HG02610 (cell line): ENCODE measurements around the gene BRF1.
"Not testable (repeated sequence)": the region's sequence is repeated elsewhere in the genome, so short reads cannot be mapped to it uniquely, and the experiment has no call there.

Source experiments
- ATAC-seq: cut with Tn5 transposase; IDR thresholded peaks from one replicate; pipeline ENCODE4 v1.9.1; 2021; ENCODE audit warnings: mild to moderate bottlenecking, moderate library complexity; ENCODE audit not compliant: unreplicated experiment

BRF1 gene

DNA sequence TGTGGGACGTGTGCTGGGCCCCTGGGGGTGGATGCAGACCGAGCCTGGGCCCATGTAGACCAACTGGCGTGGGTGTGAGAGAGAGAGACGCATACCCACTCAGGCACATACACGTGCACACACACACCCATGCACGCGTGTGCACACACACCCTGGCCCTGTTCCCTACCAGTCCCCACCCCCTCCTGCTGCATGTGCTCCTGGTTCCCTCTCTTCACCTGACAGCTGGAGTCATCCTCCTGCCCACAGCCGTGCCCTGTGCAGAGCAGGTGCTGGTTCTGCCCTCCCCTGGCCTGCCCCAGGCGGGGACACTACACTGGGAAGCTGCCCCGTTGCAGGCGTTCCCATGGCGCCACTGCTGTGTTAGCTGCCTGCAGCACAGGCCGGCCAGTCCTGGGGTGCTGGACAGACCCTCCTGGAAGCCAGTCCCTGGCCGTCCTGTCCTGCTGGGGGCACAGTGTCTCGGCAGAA lies 32.3 kb upstream of the BRF1 start:
- ATAC-seq: no peak

DNA sequence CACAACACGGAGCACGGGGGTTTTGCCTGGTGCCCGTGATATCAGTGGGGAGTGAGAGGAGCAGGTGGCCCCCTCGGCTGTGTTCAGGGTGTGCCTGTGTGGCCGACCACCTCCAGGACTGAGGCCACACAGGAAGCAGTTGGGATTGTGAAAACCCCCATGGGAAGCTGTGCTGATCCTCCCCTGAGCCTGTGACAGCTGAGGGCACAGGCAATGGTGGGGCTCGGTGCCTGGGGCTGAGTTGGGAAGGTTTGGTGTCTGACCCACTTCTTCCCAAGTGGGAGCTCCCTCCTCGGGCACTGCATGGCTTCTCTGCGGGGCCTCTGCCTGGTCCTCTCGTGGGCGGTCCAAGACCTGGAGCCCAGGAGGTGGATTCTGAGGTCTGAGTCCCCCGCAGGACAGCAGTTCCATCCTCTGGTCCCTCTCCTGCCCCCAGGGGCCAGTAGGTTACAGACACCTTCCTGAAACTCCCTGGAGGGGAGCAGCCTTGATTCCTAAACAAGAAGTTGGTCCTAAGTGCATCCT lies 31.6 kb upstream of the BRF1 start:
- ATAC-seq: no peak

GRCh38 chr14:105331575-105332349 lies 31.0 kb upstream of the BRF1 start:
- no peak for ATAC-seq

- no peak for ATAC-seq
Measured at GRCh38 chr14:105330491-105330895, 29.7 kb upstream of the BRF1 start.

DNA sequence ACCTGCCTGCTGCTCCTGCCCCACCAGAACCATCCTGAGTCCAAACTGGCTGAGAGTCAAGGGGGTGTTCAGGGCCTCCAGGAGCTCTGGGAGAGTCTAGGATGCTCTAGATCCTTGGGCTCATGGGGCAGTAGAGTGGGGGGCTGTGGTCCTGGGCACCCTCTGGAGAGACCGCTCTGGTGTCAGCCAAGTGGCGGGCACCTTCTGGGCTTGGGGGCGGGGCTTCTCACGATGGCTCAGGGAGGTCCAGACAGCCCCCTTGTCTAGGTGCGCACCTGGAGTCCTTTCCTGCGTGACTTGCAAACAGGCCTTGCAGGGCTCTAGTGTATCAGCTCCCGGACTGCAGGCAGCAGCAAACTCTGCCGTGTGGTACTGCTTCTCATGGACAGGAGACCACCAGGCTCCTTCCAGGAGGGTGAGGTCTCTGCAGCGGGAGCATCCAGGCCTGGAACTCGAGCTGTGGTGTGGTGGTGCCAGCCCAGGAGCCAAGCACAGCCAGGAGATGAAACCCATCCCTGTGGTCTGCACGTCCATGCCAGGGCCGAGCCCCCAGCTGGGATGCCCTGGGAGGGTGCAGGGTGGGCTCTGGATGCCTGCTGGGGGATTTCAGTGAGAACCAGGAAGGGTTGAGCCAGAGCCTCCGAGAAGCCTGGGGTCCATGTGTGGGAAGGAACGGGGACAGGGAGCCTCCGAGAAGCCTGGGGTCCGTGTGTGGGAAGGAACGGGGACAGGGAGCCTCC lies 28.8 kb upstream of the BRF1 start:
- no peak for ATAC-seq

DNA sequence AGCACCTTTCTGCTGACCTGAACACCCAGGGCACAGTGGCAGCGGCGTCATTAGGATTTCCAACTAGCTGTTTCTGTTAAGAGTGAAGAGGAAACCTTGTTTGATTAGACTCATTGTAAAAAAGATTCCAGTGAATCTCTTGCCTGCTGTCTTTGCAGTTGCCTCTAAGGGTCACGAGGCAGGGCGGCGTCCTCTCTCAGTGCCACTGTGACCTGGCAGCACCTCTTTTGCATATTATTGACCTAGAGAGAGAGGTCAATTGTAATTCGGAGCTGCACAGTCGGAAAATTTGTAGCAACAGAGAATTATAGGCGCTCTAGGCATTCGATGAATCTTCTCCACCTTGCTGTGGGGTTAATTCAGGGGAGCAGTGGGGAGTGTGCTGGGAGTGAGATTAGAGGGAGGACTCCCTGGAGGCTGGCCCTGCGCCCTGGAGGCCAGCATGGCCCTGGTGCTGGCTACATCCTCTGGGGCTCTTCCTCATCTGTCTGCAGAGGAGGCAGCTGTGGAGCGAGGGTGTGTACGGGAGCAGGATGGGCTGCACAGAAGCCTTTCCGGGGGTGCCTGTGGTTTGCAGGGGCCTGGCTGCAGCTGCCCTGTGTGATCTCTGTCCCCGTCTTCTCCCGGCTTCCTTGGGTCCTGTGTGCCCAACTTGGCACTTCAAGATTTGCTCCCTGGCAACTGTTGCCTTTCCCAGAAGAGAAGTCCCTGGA lies 28.0 kb upstream of the BRF1 start:
- no peak for ATAC-seq

DNA sequence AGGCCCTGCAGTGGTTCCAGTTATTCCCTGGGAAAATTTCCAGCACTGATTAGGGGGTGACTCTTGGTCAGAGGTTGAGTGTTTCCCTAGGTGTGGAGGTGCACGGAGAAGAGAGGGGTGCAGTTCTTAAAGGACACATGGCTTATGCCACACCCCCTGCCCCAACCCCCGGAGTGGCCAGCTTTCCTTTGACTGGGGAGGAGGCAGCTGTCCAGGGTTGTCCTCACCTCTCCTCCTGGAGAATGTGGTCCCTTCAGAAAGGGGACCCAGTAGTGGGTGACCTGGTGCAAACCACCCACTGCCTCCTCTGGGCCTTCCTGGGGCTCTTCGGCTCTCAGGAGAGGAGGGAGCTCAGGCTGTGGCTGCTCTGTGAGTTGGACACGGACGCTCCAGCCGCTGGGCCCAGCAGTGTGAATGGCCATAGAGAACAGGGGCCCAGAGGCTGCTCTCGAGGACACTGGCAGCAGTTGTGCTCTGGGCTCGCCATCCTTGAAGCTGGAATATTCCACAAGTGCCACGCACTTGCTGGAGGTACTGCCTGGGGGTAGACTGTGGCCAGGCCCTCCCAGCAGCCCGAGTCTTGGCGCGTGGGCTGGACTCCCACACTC lies 27.4 kb upstream of the BRF1 start:
- no peak for ATAC-seq

DNA sequence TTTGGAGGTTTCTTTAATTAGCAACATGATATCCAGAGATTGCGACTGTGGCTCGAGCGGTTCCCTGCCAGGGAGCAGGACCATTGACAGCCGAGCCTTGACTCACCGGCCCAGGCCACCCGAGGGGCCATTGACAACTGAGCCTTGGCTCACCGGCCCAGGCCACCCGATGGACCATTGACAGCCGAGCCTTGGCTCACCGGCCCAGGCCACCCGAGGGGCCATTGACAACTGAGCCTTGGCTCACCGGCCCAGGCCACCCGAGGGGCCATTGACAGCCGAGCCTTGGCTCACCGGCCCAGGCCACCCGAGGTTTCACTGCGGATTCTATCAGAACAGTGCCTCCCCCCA lies 26.9 kb upstream of the BRF1 start:
- ATAC-seq: not testable (repeated sequence)

DNA sequence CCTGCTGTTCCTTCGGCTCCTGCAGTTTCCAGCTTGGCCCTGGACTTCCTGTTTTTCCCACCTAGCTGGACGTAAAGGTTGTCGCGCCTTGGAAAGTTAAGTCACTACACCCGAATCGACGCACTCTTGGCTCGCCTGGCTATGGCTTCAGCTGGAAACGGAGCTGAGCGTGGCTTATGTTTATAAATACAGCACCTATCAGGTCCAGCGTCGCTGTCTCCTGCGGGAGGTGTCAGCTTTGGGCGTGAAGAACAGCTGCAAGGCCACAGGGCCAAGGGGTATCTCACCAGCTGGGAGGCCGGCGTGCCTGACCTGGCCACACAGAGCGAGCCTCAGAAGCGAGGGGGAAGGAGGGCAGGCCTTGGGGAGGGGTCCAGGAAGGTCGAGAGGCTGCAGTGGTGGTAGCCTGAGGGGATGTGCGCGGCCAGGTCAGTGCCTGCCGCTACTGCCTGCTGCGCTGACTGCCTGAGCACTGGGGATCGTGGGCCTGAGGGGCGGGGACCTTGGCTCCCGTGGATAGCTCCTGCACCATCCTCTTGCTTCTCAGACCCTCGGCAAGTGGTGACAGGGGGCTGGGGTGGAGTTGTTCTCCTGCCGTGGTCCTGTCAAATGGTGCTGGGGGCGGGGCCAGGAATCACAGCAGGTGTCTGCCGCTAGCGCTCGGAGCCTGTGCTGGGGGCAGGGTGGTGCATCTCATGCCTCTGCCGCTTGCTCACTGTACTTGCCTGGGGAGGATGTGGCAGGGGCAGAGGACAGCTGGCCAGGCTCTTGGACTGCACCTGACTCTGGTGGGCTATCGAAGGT lies 26.3 kb upstream of the BRF1 start:
- no peak for ATAC-seq

- ATAC-seq: no peak
Measured at GRCh38 chr14:105326568-105326867, 25.7 kb upstream of the BRF1 start.

DNA sequence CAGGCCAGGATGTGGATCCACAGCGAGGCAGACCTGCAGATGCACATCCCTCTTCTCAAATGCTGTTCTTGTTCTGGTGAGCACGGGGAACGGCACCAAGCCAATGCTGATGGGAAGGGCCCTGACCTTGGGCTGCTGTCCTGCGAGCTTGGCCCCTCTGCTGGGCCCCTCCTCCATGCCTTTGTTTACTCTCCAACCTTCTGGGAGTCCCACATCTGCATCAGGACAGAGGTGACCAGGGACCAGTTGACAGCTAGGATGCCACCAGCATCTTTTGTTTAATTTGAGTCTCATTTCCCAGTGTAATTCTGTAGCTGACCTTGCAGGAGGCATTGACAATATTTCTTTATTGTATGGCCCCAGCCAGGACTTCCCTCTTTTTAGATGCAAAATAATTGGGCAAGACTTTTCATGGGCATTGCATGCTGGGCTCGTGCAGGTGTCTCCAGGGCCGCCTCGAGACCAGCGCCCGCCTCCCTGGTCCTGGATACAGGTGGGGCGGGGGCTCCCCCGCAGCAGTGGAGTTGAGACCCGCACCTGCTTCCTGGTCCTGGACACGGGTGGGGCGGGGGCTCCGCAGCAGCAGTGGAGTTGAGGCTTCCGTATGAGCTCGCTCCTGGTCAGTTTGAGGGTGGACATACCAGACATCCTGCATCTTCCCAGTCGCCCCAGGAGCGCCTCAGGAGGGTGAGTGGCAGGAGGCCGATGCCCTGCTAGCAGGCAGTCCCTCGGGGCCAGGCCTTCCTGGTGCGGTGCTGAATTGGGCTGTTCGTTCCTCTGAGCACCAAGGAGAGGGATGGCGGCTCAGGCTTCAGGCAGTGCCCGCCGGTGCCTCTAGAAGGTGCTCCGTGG lies 25.1 kb upstream of the BRF1 start:
- no peak for ATAC-seq

DNA sequence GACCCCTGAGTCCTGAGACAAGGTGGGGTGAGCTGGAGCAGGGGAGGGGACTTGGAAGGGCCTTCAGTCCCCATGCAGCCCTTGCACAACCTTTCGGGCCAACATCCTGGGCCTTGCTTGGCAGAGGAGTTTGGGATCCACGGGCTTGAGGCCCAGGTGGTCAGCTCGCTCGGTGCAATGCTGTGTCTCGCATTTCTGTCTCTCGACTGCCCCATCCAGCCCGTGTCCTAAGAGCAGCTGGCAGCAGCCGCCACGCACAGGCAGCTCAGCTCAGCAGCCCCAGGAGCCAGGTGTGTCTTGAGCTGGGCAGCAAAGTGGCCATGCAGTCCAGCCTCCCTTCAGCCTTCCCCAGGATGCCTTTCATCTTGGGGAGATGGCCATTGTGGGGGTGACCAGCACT lies 24.5 kb upstream of the BRF1 start:
- ATAC-seq: no peak

DNA sequence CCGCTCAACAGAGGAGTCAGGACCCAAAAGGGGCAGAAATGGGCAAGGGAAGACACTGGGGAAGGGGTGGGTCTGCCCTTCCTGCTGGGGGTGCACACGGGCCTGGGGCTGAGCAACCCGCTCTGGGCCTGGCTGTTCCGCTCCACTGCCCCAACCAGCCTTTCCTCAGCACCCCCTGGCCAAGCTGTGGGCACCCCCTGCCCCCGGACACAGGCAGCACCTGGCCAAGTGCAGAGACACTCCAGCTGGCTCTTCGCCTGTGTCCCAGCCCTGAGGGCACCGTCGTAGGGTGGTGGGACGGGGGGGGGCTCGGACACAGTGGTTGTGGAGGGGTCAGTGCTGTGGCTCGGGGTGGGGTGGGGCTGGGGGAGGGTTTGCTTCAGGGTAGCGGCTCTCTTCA lies 24.1 kb upstream of the BRF1 start:
- no peak for ATAC-seq

GRCh38 chr14:105324080-105324778 lies 23.4 kb upstream of the BRF1 start:
- ATAC-seq: no peak

DNA sequence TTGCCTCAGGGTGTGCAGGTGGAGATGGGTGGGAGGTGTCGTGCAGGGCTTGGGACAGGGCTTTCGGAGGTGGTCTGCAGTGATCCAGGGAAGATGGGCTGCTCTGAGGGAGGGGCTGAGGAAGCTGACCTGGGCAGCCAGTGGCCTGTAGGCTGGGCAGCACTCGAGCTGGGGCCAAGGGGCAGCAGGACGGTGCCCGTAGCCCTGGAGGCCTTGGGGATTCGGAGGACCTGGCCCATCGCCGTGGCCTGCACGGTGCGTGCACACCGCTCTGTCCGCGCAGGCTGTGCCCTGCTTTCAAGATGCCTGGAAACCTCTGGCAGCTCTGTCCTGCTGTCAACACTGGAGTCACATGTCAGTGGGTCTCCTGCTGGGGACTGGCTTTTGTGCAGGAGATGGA lies 22.9 kb upstream of the BRF1 start:
- ATAC-seq: no peak

GRCh38 chr14:105322791-105323556 lies 22.2 kb upstream of the BRF1 start:
- ATAC-seq: no peak

GRCh38 chr14:105317546-105317945 lies 16.7 kb upstream of the BRF1 start:
- no peak for ATAC-seq

- no peak for ATAC-seq
Measured at GRCh38 chr14:105316968-105317510, 16.2 kb upstream of the BRF1 start.
